A549 (cell line): ENCODE measurements around the gene HRH4. TPM values are rescaled to one million over a fixed set of nuclear protein-coding genes. Genes with fewer than 3 reads are reported as not detected.

Experiments used
- ATAC-seq, 2 experiments: fragments of 200-7000 bp in 1 of 2; fragments of >200 bp in 1 of 2; cut with Nextera tagmentation in 1 of 2; cut with Tn5 transposase in 1 of 2; 3 replicates each; pipeline versions ENCODE4 v1.8.0 to v1.9.1; 2018 to 2020; ENCODE audit warnings: mild to moderate bottlenecking in 1 of 2, moderate library complexity in 1 of 2
- CTCF ChIA-PET: fragments of 300-600 bp; sonication (Branson Sonifier 250); formaldehyde crosslinking; extraction: SDS; loops from one replicate; lab custom pipeline; 2021; ENCODE audit warnings: antibody characterized with exemption, inconsistent platforms; lab: Yijun Ruan, JAX
- POLR2A ChIA-PET: fragments of 350-600 bp; formaldehyde crosslinking; extraction: SDS; loops from one replicate; lab custom pipeline; 2021; ENCODE audit warnings: antibody characterized with exemption, inconsistent platforms; lab: Yijun Ruan, JAX
- DNase-seq, 2 experiments: peaks; one replicate each; pipeline versions ENCODE4 v3.0.0 to v3.0.0-alpha.2; 2011 to 2016; ENCODE audit warnings: low read depth in 1 of 2, low spot score in 1 of 2
- FAIRE-seq: peaks from 2 replicates; lab custom pipeline; 2011; peaks lifted over from hg19 to GRCh38; lab: Jason Lieb, UNC
- H3K27ac ChIP-seq, 2 experiments: fragments of >200 bp; sonication (Bioruptor Twin); formaldehyde crosslinking; 3 replicates each; pipeline ENCODE4 v1.5.1; 2016 to 2017
- H3K4me1 ChIP-seq: fragments of >200 bp; sonication (Bioruptor Twin); formaldehyde crosslinking; 3 replicates; pipeline ENCODE4 v1.6.1; 2016
- H3K4me2 ChIP-seq: fragments of >200 bp; sonication (Bioruptor Twin); formaldehyde crosslinking; 3 replicates; pipeline ENCODE4 v1.6.1; 2016
- H3K4me3 ChIP-seq: fragments of >200 bp; sonication (Bioruptor Twin); formaldehyde crosslinking; 3 replicates; pipeline ENCODE4 v1.5.1; 2016
- H3K9me3 ChIP-seq: fragments of >200 bp; sonication (Bioruptor Twin); formaldehyde crosslinking; 3 replicates; pipeline ENCODE4 v1.6.1; 2016
- ATOH8 ChIP-seq: fragments of 250-450 bp; sonication (Bioruptor Pico); IDR thresholded peaks from 2 replicates; pipeline ENCODE4 v1.5.0; 2020; ENCODE audit warnings: low read depth, mild to moderate bottlenecking, moderate library complexity
- CBX2 ChIP-seq: fragments of 200-600 bp; sonication (generic); IDR thresholded peaks from 2 replicates; pipeline ENCODE4 v1.6.1; 2016; ENCODE audit warnings: low read depth, mild to moderate bottlenecking, borderline replicate concordance
- CBX8 ChIP-seq: fragments of 200-600 bp; sonication (generic); IDR thresholded peaks from 2 replicates; pipeline ENCODE4 v1.6.1; 2016
- CHD4 ChIP-seq: fragments of 200-600 bp; sonication (generic); IDR thresholded peaks from 2 replicates; pipeline ENCODE4 v1.6.1; 2016; ENCODE audit warnings: antibody characterized with exemption, mild to moderate bottlenecking, borderline replicate concordance
- E2F6 ChIP-seq: IDR thresholded peaks from 2 replicates; pipeline ENCODE4 v1.6.1; 2012; ENCODE audit warnings: low read depth, borderline replicate concordance
- EHF ChIP-seq: fragments of 250-450 bp; sonication (Bioruptor Pico); IDR thresholded peaks from 2 replicates; pipeline ENCODE4 v1.5.0; 2020; ENCODE audit warnings: mild to moderate bottlenecking
- ELK1 ChIP-seq: fragments of 150-350 bp; IDR thresholded peaks from 2 replicates; pipeline ENCODE4 v1.6.1; 2014; ENCODE audit warnings: low read depth, mild to moderate bottlenecking, low read length
- EP300 ChIP-seq, 2 experiments: fragments of >200 bp; sonication (Bioruptor Twin); formaldehyde crosslinking; IDR thresholded peaks; 2 replicates in 1 of 2; 3 replicates in 1 of 2; pipeline ENCODE4 v1.6.1; 2016 to 2017
- ESRRA ChIP-seq: fragments of 150-350 bp; IDR thresholded peaks from 2 replicates; pipeline ENCODE4 v1.6.1; 2014; ENCODE audit warnings: mild to moderate bottlenecking, low read length, borderline replicate concordance
- FOXS1 ChIP-seq: fragments of 250-450 bp; sonication (Bioruptor Pico); IDR thresholded peaks from 2 replicates; pipeline ENCODE4 v1.5.0; 2020; ENCODE audit warnings: mild to moderate bottlenecking, moderate library complexity
- HDAC2 ChIP-seq: fragments of 200-600 bp; sonication (generic); IDR thresholded peaks from 2 replicates; pipeline ENCODE4 v1.6.1; 2016
- HEYL ChIP-seq: fragments of 250-450 bp; sonication (Bioruptor Pico); IDR thresholded peaks from 2 replicates; pipeline ENCODE4 v1.8.0; 2021; ENCODE audit warnings: mild to moderate bottlenecking, moderate library complexity
- HMGXB4 ChIP-seq: fragments of 250-450 bp; sonication (Bioruptor Pico); IDR thresholded peaks from 2 replicates; pipeline ENCODE4 v1.5.0; 2021; ENCODE audit warnings: mild to moderate bottlenecking, moderate library complexity, borderline replicate concordance
- HOXA7 ChIP-seq: fragments of 250-450 bp; sonication (Bioruptor Pico); IDR thresholded peaks from 2 replicates; pipeline ENCODE4 v1.5.0; 2020; ENCODE audit warnings: mild to moderate bottlenecking, moderate library complexity
- KDM5A ChIP-seq: fragments of 200-600 bp; sonication (generic); IDR thresholded peaks from 2 replicates; pipeline ENCODE4 v1.6.1; 2016; ENCODE audit warnings: antibody characterized with exemption, mild to moderate bottlenecking
- MAX ChIP-seq: IDR thresholded peaks from 2 replicates; pipeline ENCODE4 v1.6.1; 2012
- MYC ChIP-seq: IDR thresholded peaks from 2 replicates; pipeline ENCODE4 v1.6.1; 2012; ENCODE audit warnings: mild to moderate bottlenecking, inconsistent platforms, low read length, improper control_type of control experiment, borderline replicate concordance
- NPAS2 ChIP-seq: fragments of 250-450 bp; sonication (Bioruptor Pico); IDR thresholded peaks from 2 replicates; pipeline ENCODE4 v1.8.0; 2022; ENCODE audit warnings: mild to moderate bottlenecking, moderate library complexity, borderline replicate concordance
- NR3C1 ChIP-seq: fragments of >200 bp; sonication (Bioruptor Twin); formaldehyde crosslinking; IDR thresholded peaks from 3 replicates; pipeline ENCODE4 v1.6.1; 2017
- PBX3 ChIP-seq: IDR thresholded peaks from 2 replicates; pipeline ENCODE4 v1.6.1; 2012
- POLR2A ChIP-seq: IDR thresholded peaks from 2 replicates; pipeline ENCODE4 v1.6.1; 2012; ENCODE audit warnings: mild to moderate bottlenecking, low read length
- RFX5 ChIP-seq: fragments of 450-650 bp; IDR thresholded peaks from 2 replicates; pipeline ENCODE4 v1.7.1; 2014; ENCODE audit warnings: antibody characterized with exemption, mild to moderate bottlenecking, moderate library complexity
- RNF2 ChIP-seq: fragments of 200-600 bp; sonication (generic); IDR thresholded peaks from 2 replicates; pipeline ENCODE4 v1.6.1; 2016; ENCODE audit warnings: low read depth, mild to moderate bottlenecking, antibody characterized with exemption, moderate library complexity, borderline replicate concordance
- SREBF2 ChIP-seq: fragments of 450-650 bp; IDR thresholded peaks from 2 replicates; pipeline ENCODE4 v1.6.1; 2014; ENCODE audit warnings: mild to moderate bottlenecking, moderate library complexity
- TFCP2L1 ChIP-seq: fragments of 250-450 bp; sonication (Bioruptor Pico); IDR thresholded peaks from 2 replicates; pipeline ENCODE4 v1.5.0; 2021; ENCODE audit warnings: mild to moderate bottlenecking
- USF2 ChIP-seq: fragments of 450-650 bp; IDR thresholded peaks from 2 replicates; pipeline ENCODE4 v1.6.1; 2014; ENCODE audit warnings: antibody characterized with exemption
- ZC3H11A ChIP-seq: fragments of 450-650 bp; IDR thresholded peaks from 2 replicates; pipeline ENCODE4 v1.6.1; 2014; ENCODE audit warnings: antibody characterized with exemption, mild to moderate bottlenecking
- ZFP36 ChIP-seq: fragments of 450-650 bp; IDR thresholded peaks from 2 replicates; pipeline ENCODE4 v1.6.1; 2014; ENCODE audit warnings: borderline replicate concordance; ENCODE audit not compliant: partially characterized antibody
- WGBS: methylation state at CpG from one replicate; pipeline ENCODE4 v1.1.6; 2017; ENCODE audit errors: missing lambda C conversion rate; 5-methylcytosine and 5-hydroxymethylcytosine counted together
- polyA plus RNA-seq, 4 experiments: library from polyadenylated mRNA; depleted of rRNA in 3 of 4; stranded (reverse); fragments of >200 nt; fragmentation: RNase III in 1 of 4; extraction: RNeasy Plus Mini Kit Qiagen cat#74134 plus additional on column Dnase treatment in 1 of 4; gene quantifications; 2 replicates in 3 of 4; 3 replicates in 1 of 4; pipeline ENCODE4 v1.2.3, GENCODE V29; 2011 to 2017

The HRH4 gene
- polyA plus RNA-seq, 2 of the 4 experiments (the other 2 are of a cell fraction) = 0.04 to 0.08 TPM

GRCh38 chr18:24426073-24426397, 34.4 kb upstream of the HRH4 start:
- ATAC-seq (no peak; a peak in 1 of 6 replicates), FAIRE-seq (no peak), DNase-seq (no peak)
- CTCF ChIA-PET = no interaction called here
- 39% methylated on average over 11 of the region's 11 CpGs for WGBS
- peak overlapping the region; percentile 95 to 100 for H3K27ac ChIP-seq
- peak overlapping the region; percentile 71 for H3K4me3 ChIP-seq
- no peak for TF ChIP-seq PBX3
- no peak for TF ChIP-seq ZC3H11A
- no peak for TF ChIP-seq FOXS1 (CRISPR knock-in tag)
- TF ChIP-seq CBX2 = no peak
- TF ChIP-seq USF2 = no peak
- TF ChIP-seq E2F6 = no peak
- no peak for TF ChIP-seq HEYL (CRISPR knock-in tag)
- no peak for TF ChIP-seq HOXA7 (CRISPR knock-in tag)
- TF ChIP-seq HDAC2 = no peak
- no peak for TF ChIP-seq SREBF2
- TF ChIP-seq NR3C1 = no peak
- no peak for TF ChIP-seq ESRRA
- TF ChIP-seq KDM5A = no peak
- H3K4me1 ChIP-seq = peaks cover 10% of the 10 kb centered on the region; the same call in 1 of the 3 replicates
- POLR2A ChIA-PET = interaction anchor here (0.6 to 1.5 kb wide), 7 partner anchors 9 to 287 kb away, joined by 3 to 12 read pairs (median 3); partner anchors contain the start of genes CABYR and OSBPL1A
- H3K9me3 ChIP-seq = no peaks in the 10 kb centered on the region
- H3K4me2 ChIP-seq = peak overlapping the region; percentile 70

GRCh38 chr18:24426398-24427294, 33.8 kb upstream of the HRH4 start, which contains the start of gene IMPACT:
Gene IMPACT, plus strand, starts transcription at chr18:24426670. Its CDS starts 87 bp downstream, at chr18:24426757.
- DNase-seq = peak; percentile 69 to 82
- ChIA-PET POLR2A (interaction anchor here (0.6 to 1.5 kb wide), 7 partner anchors 10 to 288 kb away, joined by 3 to 12 read pairs (median 3); partner anchors contain the start of genes CABYR and OSBPL1A), CTCF (no interaction called here)
- peak; percentile 91 for TF ChIP-seq MAX
- no peak for TF ChIP-seq EP300 (IDR thresholded peaks at IDR 0.05)
- no peak for TF ChIP-seq NPAS2 (CRISPR knock-in tag)
- no peak for TF ChIP-seq CHD4
- TF ChIP-seq CBX8 = no peak
- no peak for TF ChIP-seq HDAC2
- TF ChIP-seq EHF (CRISPR knock-in tag) = no peak; the same call in 1 of the 2 replicates
- peak; percentile 55 for TF ChIP-seq E2F6
- TF ChIP-seq ELK1 = no peak
- TF ChIP-seq POLR2A = peak; percentile 86
- no peak for TF ChIP-seq NR3C1
- TF ChIP-seq RFX5 = 0 out of 2 replicates have a peak, but pooled peaks have one; percentile 44
- TF ChIP-seq ATOH8 (CRISPR knock-in tag) = 0 out of 2 replicates have a peak, but pooled peaks have one; percentile 70
- TF ChIP-seq TFCP2L1 (CRISPR knock-in tag) = no peak
- TF ChIP-seq ZFP36 = no peak
- no peak for TF ChIP-seq HMGXB4
- no peak for TF ChIP-seq KDM5A
- TF ChIP-seq CBX2 = no peak
- TF ChIP-seq MYC = peak; percentile 80; the same call in 1 of the 2 replicates
- TF ChIP-seq RNF2 = no peak

More at GRCh38 chr18:24426398-24427294, 33.8 kb upstream of the HRH4 start, which contains the start of gene IMPACT:
- FAIRE-seq = no peak
- peak; percentile 97 to 98 for ATAC-seq
- peak within 1 kb of the TSS; percentile 95 for H3K4me2 ChIP-seq
- 3% methylated on average over 22 of the region's 82 CpGs for WGBS
- H3K4me3 ChIP-seq = peak within 1 kb of the TSS; percentile 71
- H3K27ac ChIP-seq = peak within 1 kb of the TSS; percentile 95 to 100
- H3K4me1 ChIP-seq = peaks cover 10% of the 10 kb centered on the region; the same call in 1 of the 3 replicates
- no peaks in the 10 kb centered on the region for H3K9me3 ChIP-seq
